Forelimb muscle (tissue), 1 donor: ENCODE data around the gene LRFN5. TPM values are rescaled to one million over a fixed set of nuclear protein-coding genes. Genes with fewer than 3 reads are reported as not detected.

Source experiments
- DNase-seq: peaks from one replicate; pipeline ENCODE4 v3.0.0-alpha.2; 2013; ENCODE audit warnings: low read depth
- polyA plus RNA-seq: library from polyadenylated mRNA; unstranded; fragments of 120-200 nt; gene quantifications from one replicate; pipeline ENCODE4 v1.2.1, GENCODE V29; 2013; ENCODE audit not compliant: insufficient read length

LRFN5 gene
- polyA plus RNA-seq, 1 donor = 7.0 TPM

DNA sequence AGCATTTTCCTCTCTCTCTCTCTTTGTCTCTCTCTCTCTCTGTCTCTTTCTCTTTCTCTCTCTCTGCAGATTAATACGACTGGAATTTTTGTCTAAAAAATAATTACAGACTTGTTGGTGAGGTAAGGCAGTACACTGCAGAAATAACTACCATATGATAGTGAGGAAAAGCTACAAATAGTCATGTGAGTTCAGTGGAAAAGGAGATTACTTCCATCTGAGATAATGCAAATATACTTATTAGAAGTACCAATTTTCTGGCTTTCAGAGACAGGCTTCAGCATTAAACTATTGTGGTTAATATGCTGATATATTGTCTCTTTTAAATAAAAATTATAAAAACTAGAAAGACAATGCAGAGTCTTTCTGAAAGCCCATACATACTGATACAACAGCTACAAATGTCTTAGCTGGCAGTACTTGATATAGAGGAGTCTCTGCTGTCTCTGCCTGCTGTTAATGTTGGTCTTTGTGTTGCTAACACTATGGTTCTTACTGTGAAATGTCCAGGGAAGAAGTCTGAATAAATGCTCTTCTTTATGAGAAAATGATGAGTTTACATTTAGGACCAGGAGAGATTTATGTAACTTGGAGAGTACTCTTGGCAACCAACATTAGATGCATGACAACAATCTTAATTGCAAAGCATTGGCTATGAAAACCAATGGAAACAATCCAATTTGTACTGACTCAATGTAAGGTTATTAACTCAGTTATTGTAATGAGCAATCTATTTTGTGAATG is 167.0 kb downstream of the LRFN5 start:
- no peak for DNase-seq

DNA sequence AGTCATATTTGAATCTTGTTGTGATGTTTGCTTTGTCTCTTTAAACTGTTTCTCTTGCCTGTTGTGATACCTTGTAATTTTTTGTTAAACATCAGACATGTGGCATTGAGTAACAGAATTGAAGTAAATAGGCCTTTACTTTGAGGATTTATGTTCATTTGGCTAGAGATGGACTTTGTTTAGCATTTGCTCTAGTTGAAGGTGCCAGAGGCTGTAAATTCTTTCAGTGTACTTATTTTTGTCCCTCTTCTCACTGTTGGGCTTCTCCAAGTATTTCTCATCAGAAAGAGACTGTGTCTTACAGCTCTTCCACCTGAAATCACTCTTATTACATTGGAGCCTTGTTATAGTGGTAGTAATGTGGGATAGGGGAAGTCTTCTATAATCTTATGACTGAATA is 175.8 kb downstream of the LRFN5 start:
- DNase-seq = no peak

DNA sequence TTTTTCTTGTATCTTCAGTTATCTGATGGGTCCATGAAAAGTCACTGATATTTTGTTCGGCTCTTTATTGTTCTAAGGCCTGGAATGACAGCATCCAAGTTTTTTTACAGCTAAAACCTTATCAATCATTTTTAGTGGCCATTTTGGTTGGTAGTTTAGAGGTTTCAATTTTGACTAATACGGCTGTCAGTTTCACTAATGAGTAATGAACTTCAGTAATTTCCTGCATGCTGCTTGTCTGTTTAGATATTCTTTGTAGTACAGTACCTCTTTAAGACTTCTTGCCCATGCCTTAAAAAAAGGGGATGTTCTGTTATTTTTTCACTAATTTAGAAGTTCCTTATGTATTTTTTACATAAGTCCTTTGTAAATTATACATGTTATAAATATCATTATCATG is 176.7 kb downstream of the LRFN5 start:
- DNase-seq = no peak

DNA sequence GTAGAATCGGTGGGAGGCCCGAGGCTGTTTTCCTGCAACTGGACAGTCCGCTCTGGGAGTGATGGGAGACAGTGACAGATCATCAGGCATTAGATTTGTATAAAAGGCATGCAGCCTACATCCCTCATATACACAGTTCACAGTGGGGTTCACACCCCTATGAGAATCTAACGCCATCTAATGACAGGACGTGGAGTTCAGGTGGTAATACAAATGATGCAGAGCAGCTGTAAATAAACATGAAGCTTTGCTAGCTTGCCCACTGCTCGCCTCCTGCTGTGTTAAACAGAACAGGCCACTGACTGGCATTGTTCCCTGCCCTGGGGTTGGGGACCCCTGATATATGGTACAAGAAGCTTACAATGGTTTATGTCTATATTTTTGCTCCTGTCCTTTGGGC is 179.0 kb downstream of the LRFN5 start:
- no peak for DNase-seq

DNA sequence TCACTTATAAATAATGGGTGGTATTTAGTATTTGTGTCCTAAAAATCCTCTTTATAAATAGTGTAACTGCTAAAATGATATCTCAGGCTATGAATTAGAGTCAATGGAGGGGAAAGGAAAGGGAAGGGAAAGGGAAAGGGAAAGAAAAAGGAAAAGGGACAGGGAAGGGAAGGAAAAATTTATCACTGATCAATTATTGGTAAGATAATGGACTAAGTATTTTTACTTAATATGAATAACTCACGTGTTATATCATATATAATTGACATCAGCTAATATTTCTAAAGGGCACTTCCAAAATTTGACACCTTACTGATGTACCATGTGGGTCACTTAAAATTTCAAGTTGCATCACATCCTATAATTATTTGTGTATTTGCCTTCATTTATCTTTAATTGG is 193.1 kb downstream of the LRFN5 start:
- no peak for DNase-seq

DNA sequence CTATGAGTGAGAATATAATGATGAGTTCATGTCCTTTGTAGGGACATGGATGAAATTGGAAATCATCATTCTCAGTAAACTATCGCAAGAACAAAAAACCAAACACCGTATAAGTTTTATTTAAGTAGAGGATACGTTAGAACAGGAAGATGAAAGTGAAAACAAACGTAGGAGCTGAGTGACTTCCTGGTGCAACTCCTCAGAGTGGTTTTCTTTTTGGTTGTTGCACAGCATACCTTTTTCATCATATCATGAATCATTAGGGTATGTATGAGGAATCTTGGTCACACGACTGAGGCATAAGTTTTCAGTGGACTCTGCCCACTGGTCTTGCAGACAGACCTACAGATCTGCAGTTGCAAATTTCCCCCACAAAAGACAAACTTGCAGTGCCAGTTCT is 199.0 kb downstream of the LRFN5 start:
- DNase-seq = no peak

DNA sequence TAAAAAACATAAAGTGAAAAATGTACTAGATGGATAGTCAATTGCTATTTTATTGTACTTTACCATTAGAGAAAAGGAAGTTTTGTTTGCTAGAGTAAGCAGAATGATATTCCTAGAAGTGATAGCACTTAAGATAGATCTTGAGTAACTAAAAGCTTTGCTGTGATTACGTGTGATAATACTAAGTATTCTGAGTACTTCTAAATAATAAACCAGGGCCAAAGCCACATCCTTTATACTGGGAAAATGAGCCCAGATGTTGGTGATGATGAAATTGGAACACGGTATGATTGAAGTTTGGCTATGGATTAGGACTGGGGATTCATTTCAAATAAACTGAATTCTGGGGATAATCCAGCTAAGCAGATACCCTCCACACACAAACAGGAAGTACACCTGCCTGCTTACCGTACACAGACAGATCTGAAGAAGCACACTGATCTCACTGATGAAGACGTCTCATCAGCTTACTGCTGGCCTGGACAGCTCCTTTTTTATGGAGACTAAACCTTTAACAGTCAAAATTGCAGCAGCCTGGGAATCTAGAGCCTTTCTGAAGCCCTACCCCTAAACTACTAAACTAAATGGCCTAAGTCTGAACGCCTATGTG is 199.8 kb downstream of the LRFN5 start:
- DNase-seq = no peak

DNA sequence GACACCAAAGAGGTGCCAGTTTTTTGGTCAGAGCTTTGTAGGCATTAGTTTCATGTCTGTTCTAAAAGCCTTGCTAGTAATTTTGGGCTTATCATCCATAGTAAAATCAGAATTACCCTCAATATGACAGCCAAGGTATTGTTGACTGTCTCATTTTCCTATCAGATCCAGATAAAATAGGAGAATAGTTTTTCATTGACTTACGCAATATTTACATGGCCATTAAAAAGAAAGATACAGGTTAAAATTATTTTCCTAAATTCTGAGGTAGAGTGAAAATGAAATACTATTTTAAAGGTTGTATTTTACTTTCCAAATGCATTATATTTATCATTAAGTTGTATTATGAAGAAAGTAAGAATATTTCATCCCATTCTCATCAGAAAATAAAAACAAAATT is 203.7 kb downstream of the LRFN5 start:
- no peak for DNase-seq

DNA sequence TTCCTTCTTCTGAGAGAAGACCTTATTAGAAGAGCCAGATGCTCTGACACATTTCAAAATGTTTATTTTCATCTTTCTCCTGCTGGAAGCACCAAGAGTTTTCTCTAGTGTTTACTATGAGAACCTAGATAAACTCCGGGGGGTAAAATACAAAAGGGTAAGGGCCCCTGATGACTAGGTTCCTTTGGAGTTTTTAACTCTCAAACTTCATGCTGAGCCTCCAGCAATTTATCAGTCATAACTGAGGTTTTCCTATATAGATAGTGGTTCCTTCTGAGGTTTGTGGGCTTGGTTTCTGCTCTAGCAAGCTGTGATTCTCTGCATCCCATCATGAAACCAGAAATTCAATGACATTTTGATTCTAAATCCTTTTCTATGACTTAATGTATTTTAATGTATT is 210.9 kb downstream of the LRFN5 start:
- DNase-seq = no peak

DNA sequence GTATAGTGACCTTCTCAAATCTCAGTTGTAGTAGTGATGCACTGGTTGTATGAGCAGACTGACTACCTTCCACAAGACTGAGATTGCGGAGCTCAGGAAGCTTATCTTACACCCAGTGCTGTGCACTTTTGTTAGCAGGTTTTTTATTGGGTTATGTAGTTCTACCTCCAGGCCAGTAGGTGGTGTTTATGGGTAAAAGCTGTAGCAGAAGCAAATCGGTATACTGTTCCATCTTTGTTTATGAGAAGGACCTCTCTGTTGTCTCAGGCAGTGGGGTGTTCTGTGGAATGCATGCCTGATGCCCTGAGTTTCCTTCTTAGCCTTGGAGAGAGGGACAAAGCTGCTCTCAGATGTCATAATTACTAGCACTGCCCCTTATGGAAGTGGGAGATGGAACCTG is 217.8 kb downstream of the LRFN5 start:
- no peak for DNase-seq

DNA sequence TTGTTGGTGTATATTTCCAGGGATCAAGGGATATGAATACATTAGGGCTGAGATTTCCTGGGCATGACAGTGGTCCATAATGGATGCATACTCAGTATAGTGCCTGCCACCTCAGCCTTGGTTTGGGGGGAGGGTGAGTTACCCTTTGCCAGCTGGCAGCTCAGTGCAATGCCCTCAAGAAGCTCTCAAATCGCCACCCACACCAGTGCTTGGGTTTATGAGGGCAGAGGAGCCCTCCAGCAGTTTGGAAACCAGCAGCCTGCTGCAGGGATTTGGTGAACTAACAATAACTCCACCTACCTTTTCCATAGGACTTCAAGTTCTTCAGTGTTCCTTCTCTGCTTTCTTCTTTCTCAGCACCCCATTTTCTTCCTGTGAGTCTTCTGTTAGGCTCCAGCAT is 218.9 kb downstream of the LRFN5 start:
- no peak for DNase-seq

DNA sequence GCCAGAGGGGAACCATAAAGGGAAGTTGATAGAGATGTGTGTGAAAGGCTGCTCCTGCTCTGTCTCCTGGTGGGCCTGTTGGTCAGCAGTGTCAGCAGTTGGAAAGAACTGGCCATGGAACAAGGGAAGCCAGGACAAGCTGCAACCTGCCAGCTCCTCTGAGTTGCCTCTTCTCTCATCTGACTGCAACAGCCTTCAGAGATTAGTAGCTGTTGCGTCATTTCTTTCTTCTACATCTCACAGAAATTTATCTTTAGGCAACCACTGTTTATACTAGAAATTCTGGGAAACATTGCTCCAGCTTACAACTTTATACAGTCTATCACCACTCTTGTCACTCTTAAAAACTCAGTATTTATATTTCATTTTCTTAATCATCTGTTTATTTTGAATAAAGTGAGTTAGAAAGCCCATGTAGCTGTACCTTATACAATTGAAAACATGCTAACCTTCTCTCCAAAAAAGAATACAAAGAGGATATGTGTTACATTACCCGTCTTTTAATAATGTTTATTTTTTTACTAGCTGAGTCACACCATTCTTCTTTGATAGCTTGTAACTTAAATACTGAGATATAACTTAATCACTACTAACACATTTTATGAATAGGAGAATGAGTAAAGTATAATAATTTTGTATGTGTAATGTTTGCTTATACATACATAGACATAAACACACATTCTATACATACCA is 224.2 kb downstream of the LRFN5 start:
- DNase-seq = no peak

DNA sequence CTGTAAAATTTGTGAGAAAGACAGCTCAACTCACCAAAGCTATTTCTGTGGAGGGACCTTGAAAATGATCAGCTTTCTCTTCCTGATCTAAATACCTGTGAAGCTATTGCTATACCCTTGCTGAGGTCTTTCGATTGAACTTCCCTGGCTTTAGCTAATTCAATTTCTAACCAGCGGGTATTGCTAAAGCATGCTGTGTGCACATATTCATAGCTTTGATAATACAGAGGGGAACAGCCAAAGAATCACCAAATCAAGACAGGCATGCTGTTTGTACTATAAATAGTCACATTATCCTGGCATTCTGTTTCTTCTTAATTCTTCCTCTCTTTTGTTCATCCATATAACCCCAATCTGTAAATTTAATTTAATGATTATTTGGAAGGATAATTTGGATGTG is 233.0 kb downstream of the LRFN5 start:
- no peak for DNase-seq

DNA sequence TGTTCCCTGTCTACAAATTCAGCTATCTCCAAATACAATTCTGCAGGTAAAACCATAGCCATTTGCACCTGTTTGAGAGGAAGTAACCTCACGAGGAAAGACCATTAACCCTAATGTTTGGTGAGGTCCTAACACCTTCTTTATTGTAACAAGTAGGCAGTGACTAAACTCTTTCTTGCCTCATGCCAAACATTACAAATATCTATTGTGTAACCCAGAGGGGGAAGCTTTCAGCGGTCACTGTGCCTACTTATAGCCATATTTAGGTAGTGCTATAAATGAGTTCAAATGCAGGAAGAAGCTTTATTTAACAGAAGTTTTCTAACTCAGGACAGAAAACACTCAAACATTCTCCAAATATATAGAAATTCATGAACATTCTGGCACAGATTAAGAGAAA is 252.7 kb downstream of the LRFN5 start:
- no peak for DNase-seq

DNA sequence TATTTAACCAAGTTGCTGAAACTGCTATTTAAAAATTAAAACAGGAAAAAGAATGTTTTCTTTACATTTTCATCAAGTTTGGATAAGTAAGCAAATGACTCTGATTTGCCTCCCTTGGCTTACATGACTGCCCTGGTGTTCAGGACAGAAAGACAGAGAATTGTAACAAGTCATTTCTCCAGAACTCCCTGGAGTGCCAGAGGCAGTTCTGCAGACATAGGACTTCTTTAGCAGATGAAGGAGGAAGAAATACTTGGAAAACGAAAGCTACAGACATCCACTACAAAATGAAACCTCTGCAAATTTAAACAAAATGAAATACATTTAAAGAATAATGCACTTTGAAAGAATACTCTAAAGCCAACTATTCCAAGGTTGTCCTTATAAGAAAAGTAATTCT is 253.9 kb downstream of the LRFN5 start:
- DNase-seq = no peak

DNA sequence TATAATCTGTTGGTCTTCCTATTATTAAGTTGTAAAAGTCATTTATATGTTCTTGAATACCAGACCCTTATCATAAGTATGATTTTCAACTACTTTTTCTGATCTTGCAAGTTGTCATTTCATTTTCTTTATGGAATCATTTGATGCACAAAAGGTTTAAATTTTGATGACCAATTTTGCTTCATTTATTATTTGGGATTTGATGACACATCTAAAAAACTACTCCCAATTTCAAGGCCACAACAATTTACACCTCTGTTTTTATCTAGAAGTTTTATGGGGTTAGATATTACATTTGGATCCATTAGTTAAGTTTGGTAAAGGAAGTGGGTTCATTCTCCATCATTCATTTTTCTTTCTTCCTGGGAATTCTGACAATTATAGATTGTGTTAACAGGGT is 259.2 kb downstream of the LRFN5 start:
- DNase-seq = no peak

DNA sequence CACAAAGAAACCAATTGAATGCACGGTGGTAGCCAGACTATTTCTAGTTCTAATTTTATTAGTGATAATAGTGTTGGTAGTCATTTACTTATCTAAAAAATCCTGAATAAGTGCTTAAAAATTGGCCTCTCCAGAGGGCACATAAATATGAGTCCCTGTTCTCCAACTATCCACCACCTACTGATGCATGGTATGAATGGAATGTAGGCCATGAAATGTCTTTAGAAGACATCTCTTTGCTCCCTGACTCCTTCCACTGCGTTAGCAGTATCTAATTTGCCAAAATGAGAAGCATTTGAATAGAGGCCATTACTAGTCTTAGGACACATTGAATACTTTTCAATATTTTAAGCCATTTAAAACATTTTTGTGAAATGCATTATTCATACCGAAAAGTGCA is 261.7 kb downstream of the LRFN5 start:
- DNase-seq = no peak

DNA sequence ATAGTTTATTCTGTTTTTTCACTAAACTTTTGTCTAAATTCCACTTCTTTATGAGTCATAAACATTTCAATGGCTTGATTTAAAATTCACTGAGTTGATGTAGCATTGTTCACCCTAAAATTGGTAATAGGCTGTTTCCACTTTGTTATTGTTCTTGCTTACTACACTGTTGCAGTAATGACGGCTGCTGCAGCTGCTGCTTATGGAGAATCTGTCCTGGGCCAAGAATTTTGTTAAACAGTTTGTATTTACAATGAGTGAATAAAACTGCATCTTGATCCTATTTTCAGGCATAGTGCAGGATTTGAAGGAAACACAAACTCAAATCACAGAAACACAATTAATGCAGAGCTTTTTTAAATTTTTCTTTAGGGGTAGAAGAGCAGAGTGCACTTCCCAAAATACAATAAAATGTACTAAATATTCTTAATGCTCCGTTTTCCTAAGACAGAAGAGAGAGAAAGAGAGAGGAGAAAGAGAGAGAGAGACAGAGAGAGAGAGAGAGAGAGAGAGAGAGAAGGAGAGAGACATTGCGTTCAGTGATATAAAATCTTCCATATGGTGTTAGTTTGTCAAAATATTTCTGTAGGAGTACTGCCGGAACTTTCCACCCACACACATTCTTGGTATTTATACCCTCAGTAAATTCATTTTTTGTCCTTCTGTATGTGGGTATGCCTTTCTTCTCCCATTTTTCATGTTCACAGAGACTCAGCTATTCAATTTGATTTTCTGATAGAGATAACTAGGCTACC is 266.4 kb downstream of the LRFN5 start:
- DNase-seq = peak; percentile 54

DNA sequence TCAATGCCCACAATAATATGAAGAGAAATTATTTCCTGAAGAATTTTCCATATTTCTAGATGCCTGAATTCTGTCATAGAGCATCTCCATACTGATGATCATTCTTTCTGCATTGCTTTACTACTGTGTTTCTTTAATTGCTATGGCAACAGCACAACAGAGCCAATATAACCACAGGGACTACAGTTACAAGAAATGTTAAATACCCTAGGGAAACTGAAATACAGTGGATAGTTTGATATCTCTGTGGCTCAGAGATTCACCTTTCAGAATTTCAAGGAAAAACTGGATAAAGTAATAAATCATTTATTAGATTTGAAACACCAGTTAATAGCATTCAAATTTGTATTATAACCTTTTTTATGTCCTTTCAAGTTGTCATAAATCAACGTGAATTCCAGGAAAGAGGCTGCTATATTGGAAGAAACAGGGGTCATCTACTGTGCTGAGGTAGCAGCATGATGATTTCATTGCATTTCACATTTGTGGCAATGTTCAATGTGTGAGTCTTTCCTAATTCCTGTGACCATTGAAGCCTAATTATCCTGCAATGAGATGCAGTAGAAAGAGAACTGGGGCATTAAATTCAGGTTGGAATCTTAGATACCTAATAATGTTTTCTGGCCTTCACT is 267.1 kb downstream of the LRFN5 start:
- DNase-seq = peak; percentile 63

DNA sequence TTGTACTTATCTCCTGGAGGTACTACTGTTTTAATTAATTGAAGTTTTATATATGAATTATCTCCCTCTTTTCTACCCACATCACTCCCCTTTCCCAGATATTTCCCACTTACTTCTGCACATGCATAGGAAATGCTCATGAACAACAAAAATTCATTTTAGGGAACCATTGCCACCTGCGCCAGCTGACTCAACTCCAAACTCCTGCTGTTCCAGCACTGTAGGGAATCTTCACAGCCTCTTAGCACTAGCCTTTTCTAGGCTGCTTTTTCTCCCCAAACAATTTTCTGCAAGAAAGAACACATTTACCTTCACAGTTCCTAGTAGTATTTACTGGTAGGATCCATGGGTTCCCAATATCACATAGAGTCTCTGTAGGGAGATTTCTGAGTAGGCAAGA is 268.4 kb downstream of the LRFN5 start:
- no peak for DNase-seq

DNA sequence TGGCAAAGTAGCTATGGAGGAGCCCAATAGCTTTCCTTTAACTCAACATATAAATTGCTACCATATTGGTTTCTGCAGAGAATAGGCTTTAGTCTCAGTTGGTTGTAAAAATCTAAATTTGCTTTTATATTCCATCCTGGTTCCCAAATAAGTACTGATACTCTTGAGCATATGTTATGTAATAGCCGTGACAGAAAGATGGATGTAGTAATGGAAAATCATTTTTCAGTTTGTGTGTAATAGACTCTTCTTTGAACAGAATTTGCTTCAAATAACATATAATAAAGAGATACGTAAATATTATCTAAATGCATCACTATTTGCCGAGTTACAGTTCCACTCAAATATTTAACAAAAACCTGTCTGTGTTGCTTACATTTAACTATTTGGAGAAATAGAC is 271.6 kb downstream of the LRFN5 start:
- no peak for DNase-seq

DNA sequence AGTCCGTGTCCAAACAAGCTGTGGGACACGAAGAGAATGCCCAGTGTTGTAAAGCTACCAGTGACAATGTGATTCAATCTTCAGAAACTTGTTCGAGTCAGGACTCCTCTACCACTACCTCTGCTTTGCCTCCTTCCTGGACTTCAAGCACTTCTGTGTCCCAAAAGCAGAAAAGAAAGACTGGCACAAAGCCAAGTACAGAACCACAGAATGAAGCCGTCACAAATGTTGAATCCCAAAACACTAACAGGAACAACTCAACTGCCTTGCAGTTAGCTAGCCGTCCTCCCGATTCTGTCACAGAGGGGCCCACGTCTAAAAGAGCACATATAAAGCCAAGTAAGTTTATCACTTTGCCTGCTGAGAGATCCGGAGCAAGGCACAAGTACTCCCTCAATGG is 284.9 kb downstream of the LRFN5 start:
- DNase-seq = no peak
